Neural cell (in vitro differentiated cells): ENCODE data around the gene AGT. TPM values are rescaled to one million over a fixed set of nuclear protein-coding genes. Genes with fewer than 3 reads are reported as not detected.

ENCODE experiments used
- H2AFZ ChIP-seq: fragments of 200-600, 300-800 bp; sonication (generic), shearing (Covaris generic); 2 replicates; pipeline ENCODE4 v1.6.0; 2014; ENCODE audit warnings: low read depth, mild to moderate bottlenecking, antibody characterized with exemption, low read length, moderate library complexity
- H3F3A ChIP-seq: fragments of 200-600 bp; shearing (Covaris generic); 2 replicates; pipeline ENCODE4 v1.6.1; 2016; ENCODE audit warnings: mild to moderate bottlenecking, moderate library complexity, mixed read lengths, antibody characterized with exemption, low read length; ENCODE audit not compliant: insufficient read depth, poor library complexity, severe bottlenecking
- H3K27ac ChIP-seq: fragments of 200-600, 300-800 bp; sonication (generic), shearing (Covaris generic); 2 replicates; pipeline ENCODE4 v1.5.1; 2014; ENCODE audit warnings: mild to moderate bottlenecking, low read length, moderate library complexity
- H3K27me3 ChIP-seq: fragments of 300-800, 200-600 bp; sonication (generic), shearing (Covaris generic); 2 replicates; pipeline ENCODE4 v1.6.0; 2014; ENCODE audit warnings: mild to moderate bottlenecking, low read depth, low read length, moderate library complexity; ENCODE audit not compliant: insufficient read depth
- H3K36me3 ChIP-seq: fragments of 300-800, 200-600 bp; sonication (generic), shearing (Covaris generic); 2 replicates; pipeline ENCODE4 v1.5.1; 2014; ENCODE audit warnings: mild to moderate bottlenecking, antibody characterized with exemption, low read length, moderate library complexity; ENCODE audit not compliant: insufficient read depth
- H3K4me2 ChIP-seq: fragments of 300-800, 200-600 bp; sonication (generic), shearing (Covaris generic); 2 replicates; pipeline ENCODE4 v1.6.0; 2014; ENCODE audit warnings: mild to moderate bottlenecking, low read length
- H3K4me3 ChIP-seq: fragments of 300-800, 200-600 bp; sonication (generic), shearing (Covaris generic); 2 replicates; pipeline ENCODE4 v1.5.1; 2014; ENCODE audit warnings: mild to moderate bottlenecking, low read length, moderate library complexity
- H3K79me2 ChIP-seq: fragments of 200-600 bp; shearing (Covaris generic); replicated peaks from 2 replicates; pipeline ENCODE4 v1.6.0; 2014; ENCODE audit warnings: mild to moderate bottlenecking, low read length, moderate library complexity; ENCODE audit not compliant: insufficient read depth
- H3K9ac ChIP-seq: fragments of 300-800, 200-600 bp; sonication (generic), shearing (Covaris generic); 2 replicates; pipeline ENCODE4 v1.6.1; 2016; ENCODE audit warnings: mild to moderate bottlenecking, low read length, mixed read lengths
- H3K9me2 ChIP-seq: fragments of 200-600 bp; shearing (Covaris generic); 2 replicates; pipeline ENCODE4 v1.6.1; 2016; ENCODE audit warnings: mild to moderate bottlenecking, low read length, mixed read lengths; ENCODE audit not compliant: insufficient read depth
- H3K9me3 ChIP-seq: fragments of 200-600, 300-800 bp; sonication (generic), shearing (Covaris generic); 2 replicates; pipeline ENCODE4 v1.6.1; 2016; ENCODE audit warnings: mild to moderate bottlenecking, mixed run types, low read length, moderate library complexity, mixed read lengths
- H4K20me1 ChIP-seq: fragments of 200-600 bp; shearing (Covaris generic); 2 replicates; pipeline ENCODE4 v1.6.1; 2016; ENCODE audit warnings: mild to moderate bottlenecking, mixed run types; ENCODE audit not compliant: insufficient read depth
- EP300 ChIP-seq: fragments of 450-650 bp; conservative IDR thresholded peaks from 2 replicates; pipeline ENCODE4 v1.6.1; 2014; ENCODE audit warnings: antibody characterized with exemption, mild to moderate bottlenecking, moderate library complexity; ENCODE audit not compliant: poor library complexity, severe bottlenecking
- EZH2 ChIP-seq: fragments of 200-600, 300-800 bp; shearing (Covaris generic), sonication (generic); IDR thresholded peaks from 2 replicates; pipeline ENCODE4 v1.6.1; 2014; ENCODE audit warnings: antibody characterized with exemption, low read length, borderline replicate concordance, mild to moderate bottlenecking; ENCODE audit not compliant: insufficient read depth, poor library complexity, severe bottlenecking
- MXI1 ChIP-seq: fragments of 450-650 bp; conservative IDR thresholded peaks from 2 replicates; pipeline ENCODE4 v1.6.1; 2014; ENCODE audit warnings: antibody characterized with exemption, mild to moderate bottlenecking; ENCODE audit not compliant: poor library complexity, severe bottlenecking
- POLR2AphosphoS5 ChIP-seq: IDR thresholded peaks from 2 replicates; pipeline ENCODE4 v1.6.1; 2012
- RAD21 ChIP-seq: fragments of 450-650 bp; conservative IDR thresholded peaks from 2 replicates; pipeline ENCODE4 v1.6.1; 2014; ENCODE audit warnings: antibody characterized with exemption, mild to moderate bottlenecking, moderate library complexity
- SMC3 ChIP-seq: fragments of 450-650 bp; conservative IDR thresholded peaks from 2 replicates; pipeline ENCODE4 v1.6.1; 2014; ENCODE audit warnings: antibody characterized with exemption, mild to moderate bottlenecking, moderate library complexity; ENCODE audit not compliant: poor library complexity
- TAF1 ChIP-seq: IDR thresholded peaks from 2 replicates; pipeline ENCODE4 v1.6.1; 2012; ENCODE audit warnings: low read depth
- polyA plus RNA-seq: library from polyadenylated mRNA; depleted of rRNA; stranded (reverse); fragments of >200 nt; gene quantifications from 2 replicates; pipeline ENCODE4 v1.2.3, GENCODE V29; 2014
- TF ChIP-seq, protein P1 (sequence below): fragments of 450-650 bp; IDR thresholded peaks from 2 replicates; pipeline ENCODE4 v1.5.1; 2014; ENCODE audit warnings: antibody characterized with exemption, mild to moderate bottlenecking, moderate library complexity; ENCODE audit not compliant: poor library complexity, severe bottlenecking
- TF ChIP-seq, protein P2 (sequence below): IDR thresholded peaks from 2 replicates; pipeline ENCODE4 v1.6.1; 2012; ENCODE audit warnings: borderline replicate concordance

Gene AGT
- polyA plus RNA-seq, 1 donor from 2014 or later = not detected

DNA sequence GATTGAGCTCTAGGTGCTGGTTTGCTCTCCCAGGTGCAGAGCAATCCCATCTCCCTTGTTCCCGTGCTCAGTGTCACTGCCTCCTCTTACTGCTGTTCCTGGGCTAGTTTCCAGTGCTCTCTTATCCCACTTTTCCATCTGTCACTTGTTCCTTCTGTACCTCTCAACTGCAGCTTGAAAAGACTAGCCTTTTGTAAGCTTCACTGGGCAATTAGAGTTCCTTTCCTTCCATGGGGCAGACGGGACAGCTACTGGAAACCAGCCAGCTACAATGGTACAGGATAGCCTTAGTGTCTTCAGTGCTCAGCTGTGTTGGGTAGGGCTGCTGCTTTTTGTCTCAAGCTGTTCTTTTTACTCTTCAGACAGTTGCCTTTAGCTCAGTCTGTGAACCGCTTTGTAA, 31.6 kb downstream of the AGT start:
- H3K9me3 ChIP-seq = no peaks in the 10 kb centered on the region
- H3K79me2 ChIP-seq = no peaks in the 10 kb centered on the region
- no peak overlapping the region for H3K4me3 ChIP-seq
- no peak overlapping the region for H3K9ac ChIP-seq
- H2AFZ ChIP-seq = no peak overlapping the region
- TF ChIP-seq EZH2 (no peak), POLR2AphosphoS5 (no peak), EP300 (no peak)
- H3K4me2 ChIP-seq = no peak overlapping the region
- H3K36me3 ChIP-seq = peaks cover 6% of the 10 kb centered on the region
- H4K20me1 ChIP-seq = no peaks in the 10 kb centered on the region
- no peak overlapping the region for H3K27ac ChIP-seq
- H3F3A ChIP-seq = no peaks in the 10 kb centered on the region
- H3K27me3 ChIP-seq = no peaks in the 10 kb centered on the region
- no peaks in the 10 kb centered on the region for H3K9me2 ChIP-seq

DNA sequence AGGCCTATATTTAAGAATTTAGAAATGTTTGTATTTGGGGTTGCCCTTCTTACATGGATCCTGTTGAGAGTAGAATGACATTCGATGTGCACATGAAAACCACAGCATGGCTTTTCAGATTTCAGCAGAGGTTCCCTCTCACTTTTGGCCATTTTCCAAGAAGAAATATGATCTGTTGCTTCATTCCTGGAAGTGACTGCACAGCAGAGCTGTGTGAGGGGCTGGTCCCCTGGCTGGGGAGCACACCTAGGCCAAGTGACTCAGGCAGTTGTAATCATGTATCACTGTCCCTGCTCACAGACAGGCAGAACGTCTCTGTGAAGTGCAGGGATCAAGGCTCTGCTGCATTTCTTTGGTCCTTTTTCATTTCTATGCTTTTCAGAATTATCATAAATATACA, 32.3 kb downstream of the AGT start:
- no peak overlapping the region for H2AFZ ChIP-seq
- TF ChIP-seq TAF1 (no peak), RAD21 (no peak), POLR2AphosphoS5 (no peak), EZH2 (no peak), MXI1 (no peak), EP300 (no peak), SMC3 (no peak)
- TF ChIP-seq, protein P1, sequence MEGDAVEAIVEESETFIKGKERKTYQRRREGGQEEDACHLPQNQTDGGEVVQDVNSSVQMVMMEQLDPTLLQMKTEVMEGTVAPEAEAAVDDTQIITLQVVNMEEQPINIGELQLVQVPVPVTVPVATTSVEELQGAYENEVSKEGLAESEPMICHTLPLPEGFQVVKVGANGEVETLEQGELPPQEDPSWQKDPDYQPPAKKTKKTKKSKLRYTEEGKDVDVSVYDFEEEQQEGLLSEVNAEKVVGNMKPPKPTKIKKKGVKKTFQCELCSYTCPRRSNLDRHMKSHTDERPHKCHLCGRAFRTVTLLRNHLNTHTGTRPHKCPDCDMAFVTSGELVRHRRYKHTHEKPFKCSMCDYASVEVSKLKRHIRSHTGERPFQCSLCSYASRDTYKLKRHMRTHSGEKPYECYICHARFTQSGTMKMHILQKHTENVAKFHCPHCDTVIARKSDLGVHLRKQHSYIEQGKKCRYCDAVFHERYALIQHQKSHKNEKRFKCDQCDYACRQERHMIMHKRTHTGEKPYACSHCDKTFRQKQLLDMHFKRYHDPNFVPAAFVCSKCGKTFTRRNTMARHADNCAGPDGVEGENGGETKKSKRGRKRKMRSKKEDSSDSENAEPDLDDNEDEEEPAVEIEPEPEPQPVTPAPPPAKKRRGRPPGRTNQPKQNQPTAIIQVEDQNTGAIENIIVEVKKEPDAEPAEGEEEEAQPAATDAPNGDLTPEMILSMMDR = no peak
- TF ChIP-seq, protein P2, sequence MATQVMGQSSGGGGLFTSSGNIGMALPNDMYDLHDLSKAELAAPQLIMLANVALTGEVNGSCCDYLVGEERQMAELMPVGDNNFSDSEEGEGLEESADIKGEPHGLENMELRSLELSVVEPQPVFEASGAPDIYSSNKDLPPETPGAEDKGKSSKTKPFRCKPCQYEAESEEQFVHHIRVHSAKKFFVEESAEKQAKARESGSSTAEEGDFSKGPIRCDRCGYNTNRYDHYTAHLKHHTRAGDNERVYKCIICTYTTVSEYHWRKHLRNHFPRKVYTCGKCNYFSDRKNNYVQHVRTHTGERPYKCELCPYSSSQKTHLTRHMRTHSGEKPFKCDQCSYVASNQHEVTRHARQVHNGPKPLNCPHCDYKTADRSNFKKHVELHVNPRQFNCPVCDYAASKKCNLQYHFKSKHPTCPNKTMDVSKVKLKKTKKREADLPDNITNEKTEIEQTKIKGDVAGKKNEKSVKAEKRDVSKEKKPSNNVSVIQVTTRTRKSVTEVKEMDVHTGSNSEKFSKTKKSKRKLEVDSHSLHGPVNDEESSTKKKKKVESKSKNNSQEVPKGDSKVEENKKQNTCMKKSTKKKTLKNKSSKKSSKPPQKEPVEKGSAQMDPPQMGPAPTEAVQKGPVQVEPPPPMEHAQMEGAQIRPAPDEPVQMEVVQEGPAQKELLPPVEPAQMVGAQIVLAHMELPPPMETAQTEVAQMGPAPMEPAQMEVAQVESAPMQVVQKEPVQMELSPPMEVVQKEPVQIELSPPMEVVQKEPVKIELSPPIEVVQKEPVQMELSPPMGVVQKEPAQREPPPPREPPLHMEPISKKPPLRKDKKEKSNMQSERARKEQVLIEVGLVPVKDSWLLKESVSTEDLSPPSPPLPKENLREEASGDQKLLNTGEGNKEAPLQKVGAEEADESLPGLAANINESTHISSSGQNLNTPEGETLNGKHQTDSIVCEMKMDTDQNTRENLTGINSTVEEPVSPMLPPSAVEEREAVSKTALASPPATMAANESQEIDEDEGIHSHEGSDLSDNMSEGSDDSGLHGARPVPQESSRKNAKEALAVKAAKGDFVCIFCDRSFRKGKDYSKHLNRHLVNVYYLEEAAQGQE = no peak
- no peaks in the 10 kb centered on the region for H4K20me1 ChIP-seq
- no peaks in the 10 kb centered on the region for H3K27me3 ChIP-seq
- no peak overlapping the region for H3K4me3 ChIP-seq
- H3K9ac ChIP-seq = no peak overlapping the region
- no peaks in the 10 kb centered on the region for H3F3A ChIP-seq
- no peaks in the 10 kb centered on the region for H3K9me2 ChIP-seq
- no peak overlapping the region for H3K4me2 ChIP-seq
- no peaks in the 10 kb centered on the region for H3K79me2 ChIP-seq
- peaks cover 10% of the 10 kb centered on the region for H3K36me3 ChIP-seq
- no peaks in the 10 kb centered on the region for H3K9me3 ChIP-seq
- H3K27ac ChIP-seq = no peak overlapping the region
